Liver (tissue), 9 donors: Measurements from ENCODE around the gene KLHL40. TPM values are rescaled to one million over a fixed set of nuclear protein-coding genes. Genes with fewer than 3 reads are reported as not detected.

ENCODE experiments used
- DNase-seq: peaks from one replicate; pipeline ENCODE4 v3.0.0-alpha.2; 2017; ENCODE audit warnings: low spot score
- H3K27ac ChIP-seq, 2 donors: one replicate each; pipeline ENCODE4 v1.7.0; 2013; ENCODE audit warnings: inconsistent platforms in 2 of 2, low read length in 2 of 2, control low read depth in 1 of 2, low read depth in 1 of 2, mild to moderate bottlenecking in 1 of 2
- H3K27me3 ChIP-seq, 4 donors: one replicate each; pipeline versions ENCODE4 v1.6.1 to v1.7.0; 2013; ENCODE audit warnings: low read length in 3 of 4, inconsistent platforms in 1 of 4, mild to moderate bottlenecking in 1 of 4, moderate library complexity in 1 of 4; ENCODE audit not compliant: control insufficient read depth in 4 of 4, insufficient read depth in 4 of 4
- H3K36me3 ChIP-seq, 4 donors: one replicate each; pipeline versions ENCODE4 v1.6.1 to v1.7.0; 2013; ENCODE audit warnings: low read length in 3 of 4, mild to moderate bottlenecking in 3 of 4, low read depth in 1 of 4, moderate library complexity in 1 of 4; ENCODE audit not compliant: control insufficient read depth in 4 of 4, insufficient read depth in 3 of 4
- H3K4me1 ChIP-seq, 4 donors: one replicate each; pipeline versions ENCODE4 v1.6.1 to v1.7.0; 2013; ENCODE audit warnings: low read length in 3 of 4, mild to moderate bottlenecking in 3 of 4, moderate library complexity in 1 of 4; ENCODE audit not compliant: control insufficient read depth in 4 of 4, insufficient read depth in 4 of 4
- H3K4me3 ChIP-seq, 3 donors: one replicate each; pipeline versions ENCODE4 v1.6.1 to v1.7.0; 2013; ENCODE audit warnings: low read length in 3 of 3, control low read depth in 1 of 3, low read depth in 1 of 3, mild to moderate bottlenecking in 1 of 3
- H3K9ac ChIP-seq, 2 donors: one replicate each; pipeline ENCODE4 v1.7.0; 2013; ENCODE audit warnings: low read length in 2 of 2, mild to moderate bottlenecking in 2 of 2, moderate library complexity in 2 of 2, control low read depth in 1 of 2, low read depth in 1 of 2
- H3K9me3 ChIP-seq, 4 donors: one replicate each; pipeline versions ENCODE4 v1.6.1 to v1.7.0; 2013; ENCODE audit warnings: low read length in 3 of 4; ENCODE audit not compliant: control insufficient read depth in 4 of 4
- FOXA2 ChIP-seq: IDR thresholded peaks from 2 replicates; pipeline ENCODE4 v1.6.1; 2016; ENCODE audit warnings: antibody characterized with exemption
- GABPA ChIP-seq, 2 donors: IDR thresholded peaks in 1 of 2; conservative IDR thresholded peaks in 1 of 2; 2 replicates each; pipeline ENCODE4 v1.6.1; 2016; ENCODE audit warnings: antibody characterized with exemption in 2 of 2, mild to moderate bottlenecking in 1 of 2, moderate library complexity in 1 of 2
- HNF4A ChIP-seq, 2 donors: conservative IDR thresholded peaks; 2 replicates each; pipeline ENCODE4 v1.6.1; 2016; ENCODE audit warnings: antibody characterized with exemption in 2 of 2, mild to moderate bottlenecking in 2 of 2
- HNF4G ChIP-seq: IDR thresholded peaks from 2 replicates; pipeline ENCODE4 v1.6.1; 2016; ENCODE audit warnings: antibody characterized with exemption
- JUND ChIP-seq, 2 donors: IDR thresholded peaks; 2 replicates each; pipeline ENCODE4 v1.6.1; 2016; ENCODE audit warnings: antibody characterized with exemption in 2 of 2
- MAX ChIP-seq: IDR thresholded peaks from 2 replicates; pipeline ENCODE4 v1.6.1; 2016; ENCODE audit warnings: antibody characterized with exemption
- TAF1 ChIP-seq: conservative IDR thresholded peaks from 2 replicates; pipeline ENCODE4 v1.6.1; 2016; ENCODE audit warnings: antibody characterized with exemption, mild to moderate bottlenecking
- ZBTB33 ChIP-seq: IDR thresholded peaks from 2 replicates; pipeline ENCODE4 v1.6.1; 2016; ENCODE audit warnings: antibody characterized with exemption
- WGBS: extraction: QIAGEN DNeasy Blood & Tissue Kit; methylation state at CpG from one replicate; pipeline ENCODE4 v1.1.7; 2013; 5-methylcytosine and 5-hydroxymethylcytosine counted together
- polyA plus RNA-seq, 2 donors: library from polyadenylated mRNA; stranded (reverse) in 1 of 2; unstranded in 1 of 2; fragments of 200-250 nt in 1 of 2; fragments of >200 nt in 1 of 2; fragmentation: Nextera tagmentation in 1 of 2; extraction: Ambion mirVana in 1 of 2; gene quantifications; one replicate each; pipeline versions ENCODE4 v1.2.1 to v1.2.3, GENCODE V29; 2013 to 2015
- total RNA-seq, 2 donors: library from RNA; depleted of rRNA; stranded (reverse); fragments of >200 nt; gene quantifications; one replicate each; pipeline ENCODE4 v1.2.3, GENCODE V29; 2014
- TF ChIP-seq, protein P1 (sequence below): fragments of 150-350 bp; IDR thresholded peaks from 2 replicates; pipeline ENCODE4 v1.5.1; 2017; ENCODE audit warnings: improper control_type of control experiment, low read depth, low read length; ENCODE audit not compliant: missing input control
- TF ChIP-seq, protein P2 (sequence below): IDR thresholded peaks from 2 replicates; pipeline ENCODE4 v1.6.1; 2016; ENCODE audit warnings: antibody characterized with exemption
- donor health status: healthy.
- donor health status: healthy.
- donor health status: healthy.
- donor health status: healthy.
- donor health status: healthy.

The KLHL40 gene
- total and polyA plus RNA-seq, 4 donors, result not detected

DNA sequence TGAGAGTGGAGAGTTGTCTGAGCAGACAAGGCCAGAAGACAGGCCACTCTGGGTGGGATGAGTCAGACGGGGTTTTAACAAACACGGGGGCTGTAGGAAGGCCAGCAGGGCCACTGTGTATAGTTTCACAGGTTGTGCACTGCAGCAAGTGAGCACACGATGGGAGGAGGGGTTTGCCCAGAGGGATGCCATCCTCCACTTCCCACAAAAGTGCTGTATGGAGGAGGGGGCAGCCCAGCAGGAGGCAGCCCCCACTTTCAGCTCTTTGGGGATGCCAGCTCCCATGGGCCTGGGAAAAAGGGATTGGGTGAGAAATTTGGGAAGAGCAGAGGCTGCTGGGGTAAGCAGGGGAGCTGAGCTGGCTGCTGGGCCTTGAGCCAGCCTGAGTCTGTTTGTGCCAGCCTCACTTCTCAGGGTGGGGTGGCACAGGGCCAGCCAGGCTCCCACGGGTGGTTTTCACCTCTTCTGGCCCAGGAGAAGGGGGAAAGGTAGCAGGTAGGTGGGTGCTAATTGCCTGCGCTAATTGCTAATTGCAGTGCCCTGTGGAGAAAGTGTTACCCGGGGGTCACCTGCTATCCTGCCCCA lies 25.1 kb upstream of the KLHL40 start:
- DNase-seq, result no peak
- no peaks in the 10 kb centered on the region for H3K9me3 ChIP-seq
- H3K9ac ChIP-seq, result no peak overlapping the region
- H3K27ac ChIP-seq, result no peak overlapping the region
- no peak for TF ChIP-seq HNF4A (conservative IDR thresholded peaks at IDR 0.05)
- WGBS, result 77% methylated on average over 6 of the region's 6 CpGs
- H3K4me3 ChIP-seq, result no peak overlapping the region
- H3K4me1 ChIP-seq, result peaks cover 0 to 2% (median under 1%) of the 10 kb centered on the region in 4 donors
- H3K36me3 ChIP-seq, result peaks cover 0 to 4% (median 1%) of the 10 kb centered on the region in 4 donors
- no peaks in the 10 kb centered on the region for H3K27me3 ChIP-seq

- no peak overlapping the region for H3K27ac ChIP-seq
- no peaks in the 10 kb centered on the region for H3K4me1 ChIP-seq
- H3K9me3 ChIP-seq, result no peaks in the 10 kb centered on the region
- TF ChIP-seq, protein P1, sequence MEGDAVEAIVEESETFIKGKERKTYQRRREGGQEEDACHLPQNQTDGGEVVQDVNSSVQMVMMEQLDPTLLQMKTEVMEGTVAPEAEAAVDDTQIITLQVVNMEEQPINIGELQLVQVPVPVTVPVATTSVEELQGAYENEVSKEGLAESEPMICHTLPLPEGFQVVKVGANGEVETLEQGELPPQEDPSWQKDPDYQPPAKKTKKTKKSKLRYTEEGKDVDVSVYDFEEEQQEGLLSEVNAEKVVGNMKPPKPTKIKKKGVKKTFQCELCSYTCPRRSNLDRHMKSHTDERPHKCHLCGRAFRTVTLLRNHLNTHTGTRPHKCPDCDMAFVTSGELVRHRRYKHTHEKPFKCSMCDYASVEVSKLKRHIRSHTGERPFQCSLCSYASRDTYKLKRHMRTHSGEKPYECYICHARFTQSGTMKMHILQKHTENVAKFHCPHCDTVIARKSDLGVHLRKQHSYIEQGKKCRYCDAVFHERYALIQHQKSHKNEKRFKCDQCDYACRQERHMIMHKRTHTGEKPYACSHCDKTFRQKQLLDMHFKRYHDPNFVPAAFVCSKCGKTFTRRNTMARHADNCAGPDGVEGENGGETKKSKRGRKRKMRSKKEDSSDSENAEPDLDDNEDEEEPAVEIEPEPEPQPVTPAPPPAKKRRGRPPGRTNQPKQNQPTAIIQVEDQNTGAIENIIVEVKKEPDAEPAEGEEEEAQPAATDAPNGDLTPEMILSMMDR, result no peak
- TF ChIP-seq HNF4G (no peak), MAX (no peak)
- no peak overlapping the region for H3K9ac ChIP-seq
- H3K27me3 ChIP-seq, result no peaks in the 10 kb centered on the region
- H3K36me3 ChIP-seq, result peaks cover 0 to 4% (median 1%) of the 10 kb centered on the region in 4 donors
- WGBS, result 86% methylated on average over 4 of the region's 4 CpGs
- H3K4me3 ChIP-seq, result no peak overlapping the region
- DNase-seq, result no peak
These were observed 24.4 kb upstream of the KLHL40 start for GRCh38 chr3:42660898-42661297.

GRCh38 chr3:42661593-42662022 lies 23.7 kb upstream of the KLHL40 start:
- TF ChIP-seq JUND (IDR thresholded peaks at IDR 0.05), result no peak
- TF ChIP-seq, protein P2, sequence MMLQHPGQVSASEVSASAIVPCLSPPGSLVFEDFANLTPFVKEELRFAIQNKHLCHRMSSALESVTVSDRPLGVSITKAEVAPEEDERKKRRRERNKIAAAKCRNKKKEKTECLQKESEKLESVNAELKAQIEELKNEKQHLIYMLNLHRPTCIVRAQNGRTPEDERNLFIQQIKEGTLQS, result no peak
- TF ChIP-seq HNF4G, result no peak
- TF ChIP-seq ZBTB33, result no peak
- TF ChIP-seq GABPA (IDR thresholded peaks at IDR 0.05 in 1 of 2, conservative IDR thresholded peaks at IDR 0.05 in 1 of 2), result no peak
- TF ChIP-seq, protein P1, result no peak
- no peak for TF ChIP-seq TAF1
- TF ChIP-seq FOXA2, result no peak
- Histone ChIP-seq H3K36me3 (peaks cover 0 to 4% (median 1%) of the 10 kb centered on the region in 4 donors), H3K9me3 (no peaks in the 10 kb centered on the region), H3K27ac (no peak overlapping the region), H3K27me3 (no peaks in the 10 kb centered on the region), H3K4me1 (no peaks in the 10 kb centered on the region), H3K9ac (no peak overlapping the region), H3K4me3 (no peak overlapping the region)
- peak; percentile 32 for DNase-seq
- 98% methylated on average over 5 of the region's 5 CpGs for WGBS
